SK-N-SH (cell line): ENCODE results near the gene TRPM7. TPM values are rescaled to one million over a fixed set of nuclear protein-coding genes. Genes with fewer than 3 reads are reported as not detected.

Source experiments
- CTCF ChIA-PET: fragments of 300-600, 350-600 bp; formaldehyde crosslinking; extraction: SDS; loops from one replicate; lab custom pipeline; 2021; lab: Yijun Ruan, JAX
- POLR2A ChIA-PET: fragments of 350-600 bp; sonication (Branson Sonifier 250); formaldehyde crosslinking; extraction: SDS; loops from one replicate; lab custom pipeline; 2020; ENCODE audit warnings: antibody characterized with exemption, inconsistent platforms; lab: Yijun Ruan, JAX
- DNase-seq: peaks from one replicate; pipeline ENCODE4 v3.0.0; 2012
- H2AFZ ChIP-seq: fragments of 200-600 bp; sonication (generic); 2 replicates; pipeline ENCODE4 v1.8.1; 2016; ENCODE audit warnings: antibody characterized with exemption, mild to moderate bottlenecking, low read depth
- H3F3A ChIP-seq: fragments of 200-600 bp; sonication (generic); replicated peaks from 2 replicates; pipeline ENCODE3; 2016; ENCODE audit warnings: antibody characterized with exemption, mild to moderate bottlenecking; ENCODE audit not compliant: insufficient read depth
- H3K27ac ChIP-seq, 2 experiments: fragments of 200-500 bp in 1 of 2; fragments of 200-600 bp in 1 of 2; sonication (Bioruptor generic) in 1 of 2; sonication (generic), shearing (Covaris generic) in 1 of 2; 2 replicates each; pipeline versions ENCODE4 v1.5.1 to v1.6.1; 2014 to 2016; ENCODE audit warnings: low read depth in 2 of 2, inconsistent platforms in 1 of 2, low read length in 1 of 2, mild to moderate bottlenecking in 1 of 2, mixed read lengths in 1 of 2
- H3K27me3 ChIP-seq: fragments of 200-600 bp; sonication (generic), shearing (Covaris generic); 2 replicates; pipeline ENCODE4 v1.6.1; 2016; ENCODE audit warnings: mixed run types; ENCODE audit not compliant: insufficient read depth
- H3K36me3 ChIP-seq, 2 experiments: fragments of 200-500 bp in 1 of 2; fragments of 200-600 bp in 1 of 2; sonication (Bioruptor generic) in 1 of 2; sonication (generic) in 1 of 2; replicated peaks in 1 of 2; 2 replicates each; pipeline versions ENCODE3 to v1.5.1; 2014 to 2016; ENCODE audit warnings: low read length in 1 of 2, mild to moderate bottlenecking in 1 of 2; ENCODE audit not compliant: insufficient read depth in 2 of 2, control insufficient read depth in 1 of 2
- H3K4me1 ChIP-seq, 2 experiments: fragments of 200-500 bp in 1 of 2; fragments of 200-600 bp in 1 of 2; sonication (Bioruptor generic) in 1 of 2; sonication (generic), shearing (Covaris generic) in 1 of 2; 2 replicates each; pipeline versions ENCODE4 v1.5.1 to v1.6.1; 2014 to 2016; ENCODE audit warnings: low read depth in 1 of 2, low read length in 1 of 2, mixed run types in 1 of 2; ENCODE audit not compliant: insufficient read depth in 2 of 2, control insufficient read depth in 1 of 2
- H3K4me2 ChIP-seq: fragments of 200-600 bp; sonication (generic), shearing (Covaris generic); 2 replicates; pipeline ENCODE4 v1.6.1; 2017; ENCODE audit warnings: mixed run types
- H3K4me3 ChIP-seq, 2 experiments: fragments of 200-500 bp in 1 of 2; fragments of 200-600 bp in 1 of 2; sonication (Bioruptor generic) in 1 of 2; sonication (generic), shearing (Covaris generic) in 1 of 2; 2 replicates each; pipeline versions ENCODE4 v1.5.1 to v1.8.1; 2014 to 2016; ENCODE audit warnings: low read depth in 2 of 2, inconsistent platforms in 1 of 2, low read length in 1 of 2, mild to moderate bottlenecking in 1 of 2, mixed read lengths in 1 of 2, moderate library complexity in 1 of 2
- H3K79me2 ChIP-seq: fragments of 200-600 bp; sonication (generic); 2 replicates; pipeline ENCODE4 v1.8.1; 2017; ENCODE audit warnings: mild to moderate bottlenecking; ENCODE audit not compliant: insufficient read depth
- H3K9ac ChIP-seq: fragments of 200-600 bp; sonication (generic); 2 replicates; pipeline ENCODE4 v1.6.1; 2017; ENCODE audit warnings: mixed run types
- H3K9me2 ChIP-seq: fragments of 200-600 bp; sonication (generic); 2 replicates; pipeline ENCODE4 v1.6.1; 2017; ENCODE audit warnings: mixed run types
- H3K9me3 ChIP-seq: fragments of 200-600 bp; sonication (generic); 2 replicates; pipeline ENCODE4 v1.6.1; 2017; ENCODE audit warnings: mixed run types, mild to moderate bottlenecking, moderate library complexity
- H4K20me1 ChIP-seq: fragments of 200-600 bp; sonication (generic); 2 replicates; pipeline ENCODE4 v1.6.1; 2017; ENCODE audit warnings: mild to moderate bottlenecking, mixed run types; ENCODE audit not compliant: insufficient read depth
- CHD2 ChIP-seq: fragments of 150-350 bp; IDR thresholded peaks from 2 replicates; pipeline ENCODE4 v1.6.1; 2018; ENCODE audit warnings: low read length; ENCODE audit not compliant: partially characterized antibody
- ELF1 ChIP-seq: IDR thresholded peaks from 2 replicates; pipeline ENCODE4 v1.4.0; 2012
- FOSL2 ChIP-seq: IDR thresholded peaks from 2 replicates; pipeline ENCODE4 v1.4.0; 2012; ENCODE audit warnings: low read depth, mild to moderate bottlenecking, moderate library complexity, borderline replicate concordance
- FOXJ3 ChIP-seq: sonication (generic); formaldehyde crosslinking; IDR thresholded peaks from 2 replicates; pipeline ENCODE4 v1.5.1; 2020; ENCODE audit warnings: mild to moderate bottlenecking, missing genetic modification reagents
- FOXM1 ChIP-seq: IDR thresholded peaks from 2 replicates; pipeline ENCODE4 v1.4.0; 2012; ENCODE audit warnings: low read depth, mild to moderate bottlenecking
- GATA2 ChIP-seq: sonication (generic); formaldehyde crosslinking; IDR thresholded peaks from 2 replicates; pipeline ENCODE4 v1.5.0; 2020; ENCODE audit warnings: mild to moderate bottlenecking, missing genetic modification reagents
- JUND ChIP-seq: IDR thresholded peaks from 2 replicates; pipeline ENCODE4 v1.4.0; 2012
- MXI1 ChIP-seq: IDR thresholded peaks from 2 replicates; pipeline ENCODE4 v1.6.1; 2012; ENCODE audit warnings: mild to moderate bottlenecking, low read depth, low read length, improper control_type of control experiment
- RAD21 ChIP-seq: IDR thresholded peaks from 2 replicates; pipeline ENCODE4 v1.6.1; 2012; ENCODE audit warnings: mild to moderate bottlenecking, low read length
- RFX5 ChIP-seq: IDR thresholded peaks from 2 replicates; pipeline ENCODE4 v1.6.1; 2012; ENCODE audit warnings: mild to moderate bottlenecking, improper control_type of control experiment, low read length
- TCF12 ChIP-seq: IDR thresholded peaks from 2 replicates; pipeline ENCODE4 v1.4.0; 2012
- WGBS: methylation state at CpG from one replicate; pipeline ENCODE4 v1.1.6; 2017; ENCODE audit warnings: low lambda C conversion rate; 5-methylcytosine and 5-hydroxymethylcytosine counted together
- polyA plus RNA-seq, 3 experiments: library from polyadenylated mRNA; depleted of rRNA; stranded (reverse); fragments of >200 nt; gene quantifications; 2 replicates each; pipeline ENCODE4 v1.2.3, GENCODE V29; 2012
- TF ChIP-seq, protein P1 (sequence below): IDR thresholded peaks from 2 replicates; pipeline ENCODE4 v1.4.0; 2012; ENCODE audit warnings: low read depth, borderline replicate concordance
- TF ChIP-seq, protein P2 (sequence below): IDR thresholded peaks from 2 replicates; pipeline ENCODE4 v1.4.0; 2012; ENCODE audit warnings: low read depth, borderline replicate concordance
- TF ChIP-seq, protein P3 (sequence below): fragments of 200-600 bp; sonication (generic); IDR thresholded peaks from 2 replicates; pipeline ENCODE4 v1.6.1; 2017; ENCODE audit warnings: antibody characterized with exemption, mild to moderate bottlenecking, moderate library complexity
- TF ChIP-seq, protein P4 (sequence below): IDR thresholded peaks from 2 replicates; pipeline ENCODE4 v1.6.1; 2012; ENCODE audit warnings: mild to moderate bottlenecking, low read depth, low read length, moderate library complexity

The TRPM7 gene
- polyA plus RNA-seq, 1 of the 3 experiments (the other 2 are of a cell fraction): 5.1 TPM

DNA sequence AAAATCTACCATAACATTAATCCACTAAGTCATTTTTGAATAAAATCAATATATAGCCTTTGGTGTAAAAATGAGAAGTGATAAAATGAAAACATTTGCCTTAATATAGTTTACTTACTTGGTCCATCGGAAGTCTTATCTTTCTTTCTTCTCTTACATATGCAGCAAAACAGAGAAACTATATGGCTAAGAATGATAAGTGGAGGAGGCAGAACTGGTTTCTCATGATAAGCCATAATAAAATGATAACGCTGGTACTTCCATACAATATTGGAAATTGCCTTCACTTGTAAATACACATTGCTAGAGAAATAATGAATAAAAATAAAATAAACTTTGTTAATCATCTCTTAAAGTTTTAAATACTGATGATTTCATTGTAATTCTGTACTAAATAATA, 92.3 kb downstream of the TRPM7 start:
- no peak overlapping the region for H3K9ac ChIP-seq
- H3K4me2 ChIP-seq: no peak overlapping the region
- DNase-seq: no peak
- H3K27ac ChIP-seq: no peak overlapping the region
- peaks cover 71 to 90% of the 10 kb centered on the region in 2 experiments for H3K36me3 ChIP-seq
- no peaks in the 10 kb centered on the region for H3K9me2 ChIP-seq
- ChIA-PET CTCF (interaction anchor here (1.1 kb wide), 1 partner anchor 282 kb away, joined by 4 read pairs; no protein-coding TSS in a partner anchor), POLR2A (no interaction called here)
- WGBS: 98% methylated on average over 2 of the region's 2 CpGs
- no peak overlapping the region for H3K4me3 ChIP-seq
- H2AFZ ChIP-seq: no peak overlapping the region
- H3K9me3 ChIP-seq: no peaks in the 10 kb centered on the region
- peaks cover under 1% of the 10 kb centered on the region for H3F3A ChIP-seq
- no peaks in the 10 kb centered on the region for H4K20me1 ChIP-seq
- no peaks in the 10 kb centered on the region for H3K27me3 ChIP-seq
- TF ChIP-seq GATA2 (CRISPR knock-in tag) (no peak), FOSL2 (no peak), TCF12 (no peak), MXI1 (no peak), JUND (no peak)
- TF ChIP-seq, protein P1, sequence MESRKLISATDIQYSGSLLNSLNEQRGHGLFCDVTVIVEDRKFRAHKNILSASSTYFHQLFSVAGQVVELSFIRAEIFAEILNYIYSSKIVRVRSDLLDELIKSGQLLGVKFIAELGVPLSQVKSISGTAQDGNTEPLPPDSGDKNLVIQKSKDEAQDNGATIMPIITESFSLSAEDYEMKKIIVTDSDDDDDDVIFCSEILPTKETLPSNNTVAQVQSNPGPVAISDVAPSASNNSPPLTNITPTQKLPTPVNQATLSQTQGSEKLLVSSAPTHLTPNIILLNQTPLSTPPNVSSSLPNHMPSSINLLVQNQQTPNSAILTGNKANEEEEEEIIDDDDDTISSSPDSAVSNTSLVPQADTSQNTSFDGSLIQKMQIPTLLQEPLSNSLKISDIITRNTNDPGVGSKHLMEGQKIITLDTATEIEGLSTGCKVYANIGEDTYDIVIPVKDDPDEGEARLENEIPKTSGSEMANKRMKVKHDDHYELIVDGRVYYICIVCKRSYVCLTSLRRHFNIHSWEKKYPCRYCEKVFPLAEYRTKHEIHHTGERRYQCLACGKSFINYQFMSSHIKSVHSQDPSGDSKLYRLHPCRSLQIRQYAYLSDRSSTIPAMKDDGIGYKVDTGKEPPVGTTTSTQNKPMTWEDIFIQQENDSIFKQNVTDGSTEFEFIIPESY: no peak
- H3K4me1 ChIP-seq: no peaks in the 10 kb centered on the region
- no peaks in the 10 kb centered on the region for H3K79me2 ChIP-seq

DNA sequence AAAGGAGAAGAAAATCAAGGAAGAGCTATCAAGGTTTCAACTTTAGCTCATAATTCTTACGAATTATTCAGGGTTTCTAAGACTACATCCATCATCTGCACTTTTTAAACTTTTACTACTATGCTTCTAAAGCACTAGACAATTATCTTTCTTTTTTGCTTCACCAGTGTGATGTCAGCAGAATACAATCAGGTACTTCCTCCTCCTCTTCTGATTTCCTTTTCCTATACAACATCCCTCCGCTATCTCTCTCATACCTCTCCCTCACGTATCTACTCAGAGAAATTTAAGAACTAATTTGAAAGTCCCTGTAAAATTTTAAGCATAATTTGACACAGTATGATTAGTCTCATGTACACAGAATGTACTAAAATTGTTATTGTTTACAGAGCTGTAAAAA, 92.8 kb downstream of the TRPM7 start:
- Histone ChIP-seq H3K27me3 (no peaks in the 10 kb centered on the region), H4K20me1 (no peaks in the 10 kb centered on the region)
- CTCF ChIA-PET: interaction anchor here (1.1 kb wide), 1 partner anchor 283 kb away, joined by 4 read pairs; no protein-coding TSS in a partner anchor
- TF ChIP-seq GATA2 (CRISPR knock-in tag) (no peak), RFX5 (no peak)
- TF ChIP-seq, all 33 proteins: peak for 0
- Histone ChIP-seq H3K4me1 (no peaks in the 10 kb centered on the region), H3K9me2 (no peaks in the 10 kb centered on the region), H3K9me3 (no peaks in the 10 kb centered on the region), H3K36me3 (peaks cover 69 to 90% of the 10 kb centered on the region in 2 experiments), H3K27ac (no peak overlapping the region), H2AFZ (no peak overlapping the region), H3F3A (no peaks in the 10 kb centered on the region), H3K79me2 (no peaks in the 10 kb centered on the region), H3K9ac (no peak overlapping the region), H3K4me2 (no peak overlapping the region), H3K4me3 (no peak overlapping the region)
- POLR2A ChIA-PET: no interaction called here
- 81% methylated on average over 3 of the region's 3 CpGs for WGBS
- DNase-seq: no peak

DNA sequence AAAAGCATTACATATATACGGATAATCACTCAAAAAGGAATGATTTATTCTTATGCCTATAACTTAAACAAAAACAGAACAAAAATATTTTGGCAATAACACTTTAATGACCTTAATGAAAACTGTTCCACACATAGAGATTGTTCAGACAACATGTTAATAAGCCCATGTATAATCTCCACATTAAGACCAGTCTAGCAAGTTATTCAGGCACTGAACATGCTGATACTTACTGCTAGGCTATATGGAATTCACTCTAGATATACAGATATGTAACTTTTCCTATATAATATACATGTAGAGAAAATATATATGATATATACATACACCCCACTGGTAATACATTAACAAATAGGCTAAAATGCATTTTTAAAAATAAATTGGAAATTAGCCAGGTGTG, 96.3 kb downstream of the TRPM7 start:
- no peaks in the 10 kb centered on the region for H3F3A ChIP-seq
- H3K4me1 ChIP-seq: no peaks in the 10 kb centered on the region
- H4K20me1 ChIP-seq: no peaks in the 10 kb centered on the region
- H3K36me3 ChIP-seq: peaks cover 81 to 92% of the 10 kb centered on the region in 2 experiments
- ChIA-PET POLR2A (no interaction called here), CTCF (interaction anchor here (0.7 kb wide), 1 partner anchor 60 kb away, joined by 3 read pairs; no protein-coding TSS in a partner anchor)
- no peak overlapping the region for H2AFZ ChIP-seq
- H3K9me2 ChIP-seq: no peaks in the 10 kb centered on the region
- no peaks in the 10 kb centered on the region for H3K79me2 ChIP-seq
- H3K27ac ChIP-seq: no peak overlapping the region
- no peak overlapping the region for H3K4me2 ChIP-seq
- no peak overlapping the region for H3K4me3 ChIP-seq
- H3K9me3 ChIP-seq: no peaks in the 10 kb centered on the region
- no peaks in the 10 kb centered on the region for H3K27me3 ChIP-seq
- no peak for DNase-seq
- no peak overlapping the region for H3K9ac ChIP-seq
- WGBS: 95% methylated on average over 1 of the region's 1 CpG
- TF ChIP-seq ELF1 (no peak), GATA2 (CRISPR knock-in tag) (no peak), RFX5 (no peak), FOXJ3 (CRISPR knock-in tag) (no peak), CHD2 (no peak), FOXM1 (no peak), RAD21 (no peak)
- TF ChIP-seq, protein P2, sequence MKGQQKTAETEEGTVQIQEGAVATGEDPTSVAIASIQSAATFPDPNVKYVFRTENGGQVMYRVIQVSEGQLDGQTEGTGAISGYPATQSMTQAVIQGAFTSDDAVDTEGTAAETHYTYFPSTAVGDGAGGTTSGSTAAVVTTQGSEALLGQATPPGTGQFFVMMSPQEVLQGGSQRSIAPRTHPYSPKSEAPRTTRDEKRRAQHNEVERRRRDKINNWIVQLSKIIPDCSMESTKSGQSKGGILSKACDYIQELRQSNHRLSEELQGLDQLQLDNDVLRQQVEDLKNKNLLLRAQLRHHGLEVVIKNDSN: no peak
- TF ChIP-seq, protein P3, sequence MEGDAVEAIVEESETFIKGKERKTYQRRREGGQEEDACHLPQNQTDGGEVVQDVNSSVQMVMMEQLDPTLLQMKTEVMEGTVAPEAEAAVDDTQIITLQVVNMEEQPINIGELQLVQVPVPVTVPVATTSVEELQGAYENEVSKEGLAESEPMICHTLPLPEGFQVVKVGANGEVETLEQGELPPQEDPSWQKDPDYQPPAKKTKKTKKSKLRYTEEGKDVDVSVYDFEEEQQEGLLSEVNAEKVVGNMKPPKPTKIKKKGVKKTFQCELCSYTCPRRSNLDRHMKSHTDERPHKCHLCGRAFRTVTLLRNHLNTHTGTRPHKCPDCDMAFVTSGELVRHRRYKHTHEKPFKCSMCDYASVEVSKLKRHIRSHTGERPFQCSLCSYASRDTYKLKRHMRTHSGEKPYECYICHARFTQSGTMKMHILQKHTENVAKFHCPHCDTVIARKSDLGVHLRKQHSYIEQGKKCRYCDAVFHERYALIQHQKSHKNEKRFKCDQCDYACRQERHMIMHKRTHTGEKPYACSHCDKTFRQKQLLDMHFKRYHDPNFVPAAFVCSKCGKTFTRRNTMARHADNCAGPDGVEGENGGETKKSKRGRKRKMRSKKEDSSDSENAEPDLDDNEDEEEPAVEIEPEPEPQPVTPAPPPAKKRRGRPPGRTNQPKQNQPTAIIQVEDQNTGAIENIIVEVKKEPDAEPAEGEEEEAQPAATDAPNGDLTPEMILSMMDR: no peak
- TF ChIP-seq, protein P4, sequence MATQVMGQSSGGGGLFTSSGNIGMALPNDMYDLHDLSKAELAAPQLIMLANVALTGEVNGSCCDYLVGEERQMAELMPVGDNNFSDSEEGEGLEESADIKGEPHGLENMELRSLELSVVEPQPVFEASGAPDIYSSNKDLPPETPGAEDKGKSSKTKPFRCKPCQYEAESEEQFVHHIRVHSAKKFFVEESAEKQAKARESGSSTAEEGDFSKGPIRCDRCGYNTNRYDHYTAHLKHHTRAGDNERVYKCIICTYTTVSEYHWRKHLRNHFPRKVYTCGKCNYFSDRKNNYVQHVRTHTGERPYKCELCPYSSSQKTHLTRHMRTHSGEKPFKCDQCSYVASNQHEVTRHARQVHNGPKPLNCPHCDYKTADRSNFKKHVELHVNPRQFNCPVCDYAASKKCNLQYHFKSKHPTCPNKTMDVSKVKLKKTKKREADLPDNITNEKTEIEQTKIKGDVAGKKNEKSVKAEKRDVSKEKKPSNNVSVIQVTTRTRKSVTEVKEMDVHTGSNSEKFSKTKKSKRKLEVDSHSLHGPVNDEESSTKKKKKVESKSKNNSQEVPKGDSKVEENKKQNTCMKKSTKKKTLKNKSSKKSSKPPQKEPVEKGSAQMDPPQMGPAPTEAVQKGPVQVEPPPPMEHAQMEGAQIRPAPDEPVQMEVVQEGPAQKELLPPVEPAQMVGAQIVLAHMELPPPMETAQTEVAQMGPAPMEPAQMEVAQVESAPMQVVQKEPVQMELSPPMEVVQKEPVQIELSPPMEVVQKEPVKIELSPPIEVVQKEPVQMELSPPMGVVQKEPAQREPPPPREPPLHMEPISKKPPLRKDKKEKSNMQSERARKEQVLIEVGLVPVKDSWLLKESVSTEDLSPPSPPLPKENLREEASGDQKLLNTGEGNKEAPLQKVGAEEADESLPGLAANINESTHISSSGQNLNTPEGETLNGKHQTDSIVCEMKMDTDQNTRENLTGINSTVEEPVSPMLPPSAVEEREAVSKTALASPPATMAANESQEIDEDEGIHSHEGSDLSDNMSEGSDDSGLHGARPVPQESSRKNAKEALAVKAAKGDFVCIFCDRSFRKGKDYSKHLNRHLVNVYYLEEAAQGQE: no peak
